Bronchial epithelial cell (primary cell): Measurements from ENCODE around the gene VSIG4. TPM values are rescaled to one million over a fixed set of nuclear protein-coding genes. Genes with fewer than 3 reads are reported as not detected.
A peak's percentile ranks its signal among the peaks of the same experiment; 100 is the strongest.

ENCODE experiments used
- DNase-seq: peaks from one replicate; pipeline ENCODE4 v3.0.0-alpha.2; 2010; ENCODE audit warnings: low read depth
- FAIRE-seq: peaks from 2 replicates; lab custom pipeline; 2011; peaks lifted over from hg19 to GRCh38; lab: Jason Lieb, UNC
- H3K27me3 ChIP-seq: 2 replicates; pipeline ENCODE4 v1.5.1; 2011; ENCODE audit warnings: low read length; ENCODE audit not compliant: control insufficient read depth, insufficient read depth
- H3K36me3 ChIP-seq: 2 replicates; pipeline ENCODE4 v1.5.1; 2011; ENCODE audit warnings: low read length; ENCODE audit not compliant: control insufficient read depth, insufficient read depth
- H3K4me3 ChIP-seq: 2 replicates; pipeline ENCODE4 v1.5.1; 2011; ENCODE audit warnings: mild to moderate bottlenecking, low read depth, low read length, control low read depth
- CTCF ChIP-seq: IDR thresholded peaks from 2 replicates; pipeline ENCODE4 v1.5.1; 2011; ENCODE audit warnings: mild to moderate bottlenecking, moderate library complexity, low read length, control low read depth, inconsistent platforms; ENCODE audit not compliant: insufficient read depth, severe bottlenecking
- total RNA-seq: library from RNA; depleted of rRNA; stranded (reverse); fragments of >200 nt; gene quantifications from 2 replicates; pipeline ENCODE4 v1.2.1, GENCODE V29; 2014

The VSIG4 gene
- total RNA-seq, 1 donor from 2014 or later = not detected

- no peaks in the 10 kb centered on the region for H3K36me3 ChIP-seq
- no peak overlapping the region for H3K4me3 ChIP-seq
- TF ChIP-seq CTCF = no peak
- FAIRE-seq = no peak
- H3K27me3 ChIP-seq = no peaks in the 10 kb centered on the region
- DNase-seq = peak; percentile 0
Measured at GRCh38 chrX:66045894-66046293, 6.0 kb upstream of the VSIG4 start.

- FAIRE-seq (no peak), DNase-seq (no peak)
- Histone ChIP-seq H3K36me3 (no peaks in the 10 kb centered on the region), H3K27me3 (no peaks in the 10 kb centered on the region), H3K4me3 (no peak overlapping the region)
- TF ChIP-seq CTCF = no peak
Measured at GRCh38 chrX:66043584-66043983, 3.7 kb upstream of the VSIG4 start.

GRCh38 chrX:66042307-66043077 is 2.6 kb upstream of the VSIG4 start:
- FAIRE-seq (no peak), DNase-seq (no peak)
- no peaks in the 10 kb centered on the region for H3K36me3 ChIP-seq
- H3K27me3 ChIP-seq = no peaks in the 10 kb centered on the region
- TF ChIP-seq CTCF = no peak
- H3K4me3 ChIP-seq = no peak overlapping the region

GRCh38 chrX:66038115-66038514 is 1.8 kb downstream of the VSIG4 start:
- no peaks in the 10 kb centered on the region for H3K27me3 ChIP-seq
- FAIRE-seq (no peak), DNase-seq (no peak)
- no peaks in the 10 kb centered on the region for H3K36me3 ChIP-seq
- no peak overlapping the region for H3K4me3 ChIP-seq
- TF ChIP-seq CTCF = no peak

- Histone ChIP-seq H3K36me3 (no peaks in the 10 kb centered on the region), H3K27me3 (no peaks in the 10 kb centered on the region), H3K4me3 (no peak overlapping the region)
- DNase-seq (no peak), FAIRE-seq (no peak)
- TF ChIP-seq CTCF = no peak
Measured at GRCh38 chrX:66036231-66036630, 3.6 kb downstream of the VSIG4 start.

- Histone ChIP-seq H3K27me3 (no peaks in the 10 kb centered on the region), H3K36me3 (no peaks in the 10 kb centered on the region), H3K4me3 (no peak overlapping the region)
- no peak for TF ChIP-seq CTCF
- DNase-seq (no peak), FAIRE-seq (no peak)
Measured at GRCh38 chrX:66035667-66036066, 4.2 kb downstream of the VSIG4 start.
